Esophagus muscularis mucosa (tissue), 4 donors: ENCODE results near the gene SREK1IP1. TPM values are rescaled to one million over a fixed set of nuclear protein-coding genes. Genes with fewer than 3 reads are reported as not detected.

Experiments
- DNase-seq: peaks from one replicate; pipeline ENCODE4 v3.0.0-alpha.2; 2017; ENCODE audit errors: extremely low spot score
- H3K27ac ChIP-seq, 4 donors: fragments of 200-600 bp; sonication (generic); replicated peaks in 1 of 4; 1 replicate in 3 of 4; 2 replicates in 1 of 4; pipeline ENCODE4 v1.5.1; 2016 to 2019; ENCODE audit warnings: mild to moderate bottlenecking in 1 of 4
- H3K27me3 ChIP-seq, 4 donors: fragments of 200-600 bp; sonication (generic); one replicate each; pipeline versions ENCODE4 v1.5.1 to v1.6.0; 2016 to 2019
- H3K36me3 ChIP-seq, 4 donors: fragments of 200-600 bp; sonication (generic); one replicate each; pipeline ENCODE4 v1.5.1; 2016 to 2019
- H3K4me1 ChIP-seq, 4 donors: fragments of 200-600 bp; sonication (generic); one replicate each; pipeline ENCODE4 v1.5.1; 2016 to 2019
- H3K4me3 ChIP-seq, 4 donors: fragments of 200-600 bp; sonication (generic); 1 replicate in 2 of 4; 2 replicates in 2 of 4; pipeline ENCODE4 v1.5.1; 2016 to 2019; ENCODE audit warnings: mild to moderate bottlenecking in 4 of 4, moderate library complexity in 1 of 4
- H3K9me3 ChIP-seq, 4 donors: fragments of 200-600 bp; sonication (generic); 1 replicate in 3 of 4; 2 replicates in 1 of 4; pipeline ENCODE4 v1.5.1; 2016 to 2019
- CTCF ChIP-seq, 3 experiments: fragments of 200-600 bp in 2 of 3; fragments of 450-650 bp in 1 of 3; sonication (generic) in 2 of 3; IDR thresholded peaks; one replicate each; pipeline ENCODE4 v1.5.1; 2017 to 2019; ENCODE audit warnings: antibody characterized with exemption in 3 of 3, mild to moderate bottlenecking in 2 of 3, moderate library complexity in 1 of 3
- EP300 ChIP-seq: sonication (generic); formaldehyde crosslinking; IDR thresholded peaks from one replicate; pipeline ENCODE4 v1.6.1; 2017; ENCODE audit warnings: antibody characterized with exemption
- POLR2A ChIP-seq: fragments of 450-650 bp; IDR thresholded peaks from one replicate; pipeline ENCODE4 v1.6.1; 2017; ENCODE audit warnings: antibody characterized with exemption, moderate library complexity, mild to moderate bottlenecking, low read depth
- POLR2AphosphoS5 ChIP-seq, 2 donors: sonication (generic); formaldehyde crosslinking; IDR thresholded peaks; one replicate each; pipeline ENCODE4 v1.6.1; 2017; ENCODE audit warnings: antibody characterized with exemption in 2 of 2
- WGBS: methylation state at CpG from one replicate; pipeline ENCODE4 v1.1.5; 2018; 5-methylcytosine and 5-hydroxymethylcytosine counted together
- intact Hi-C: fragments of 100-400 bp; cut with DNase I; formaldehyde crosslinking; loops from one replicate; pipeline ENCODE4 v1.15.1; 2023
- total RNA-seq, 4 donors: library from RNA; depleted of rRNA; stranded (reverse); fragments of >200 nt; gene quantifications; one replicate each; pipeline versions ENCODE4 v1.1.0 to v1.2.1, GENCODE V29; 2016

SREK1IP1 gene
- total RNA-seq, 4 donors from 2014 or later: 10.7 to 17.4 (median 11.0) TPM

GRCh38 chr5:64693636-64694035 lies 74.9 kb downstream of the SREK1IP1 start:
- Histone ChIP-seq H3K27ac (no peak overlapping the region), H3K27me3 (peaks cover 0 to 33% (median 4%) of the 10 kb centered on the region in 4 donors), H3K9me3 (peaks cover 0 to 10% (median 3%) of the 10 kb centered on the region in 4 donors), H3K4me1 (peaks cover 7 to 15% (median 11%) of the 10 kb centered on the region in 4 donors), H3K36me3 (no peaks in the 10 kb centered on the region), H3K4me3 (no peak overlapping the region)
- intact Hi-C loops: no loop called here
- WGBS: 63% methylated on average over 2 of the region's 2 CpGs
- no peak for DNase-seq
- TF ChIP-seq EP300 (no peak), POLR2A (no peak), CTCF (IDR thresholded peaks at IDR 0.05) (no peak), POLR2AphosphoS5 (IDR thresholded peaks at IDR 0.05) (no peak)

- DNase-seq: no peak
- no peak for TF ChIP-seq POLR2AphosphoS5 (IDR thresholded peaks at IDR 0.05)
- no peak for TF ChIP-seq CTCF (IDR thresholded peaks at IDR 0.05)
- no peak for TF ChIP-seq POLR2A
- TF ChIP-seq EP300: no peak
- Histone ChIP-seq H3K27me3 (peaks cover 0 to 33% (median 4%) of the 10 kb centered on the region in 4 donors), H3K4me3 (no peak overlapping the region), H3K9me3 (peaks cover 0 to 3% (median under 1%) of the 10 kb centered on the region in 4 donors), H3K27ac (no peak overlapping the region), H3K36me3 (no peaks in the 10 kb centered on the region), H3K4me1 (peaks cover 7 to 15% (median 11%) of the 10 kb centered on the region in 4 donors)
- intact Hi-C loops: no loop called here
- 38% methylated on average over 3 of the region's 3 CpGs for WGBS
Observed at GRCh38 chr5:64691291-64691690, 77.2 kb downstream of the SREK1IP1 start.

- DNase-seq: no peak
- Histone ChIP-seq H3K4me1 (peaks cover 7 to 15% (median 11%) of the 10 kb centered on the region in 4 donors), H3K9me3 (no peaks in the 10 kb centered on the region), H3K27ac (no peak within 1 kb of the TSS), H3K27me3 (peaks cover 0 to 33% (median 4%) of the 10 kb centered on the region in 4 donors), H3K4me3 (peak within 1 kb of the TSS; percentile 24 to 42 (median 33)), H3K36me3 (no peaks in the 10 kb centered on the region)
- TF ChIP-seq EP300 (no peak), POLR2A (no peak), POLR2AphosphoS5 (IDR thresholded peaks at IDR 0.05) (no peak), CTCF (IDR thresholded peaks at IDR 0.05) (no peak)
- intact Hi-C loops: no loop called here
- under 1% methylated on average over 47 of the region's 71 CpGs for WGBS
Observed at GRCh38 chr5:64690417-64691151, 77.9 kb downstream of the SREK1IP1 start, which contains the start of gene SHISAL2B. Gene SHISAL2B, plus strand, starts transcription at chr5:64690503. Its CDS starts 121 bp downstream, at chr5:64690624.

- Histone ChIP-seq H3K4me1 (peaks cover 7 to 15% (median 11%) of the 10 kb centered on the region in 4 donors), H3K9me3 (no peaks in the 10 kb centered on the region), H3K27me3 (peaks cover 0 to 33% (median 4%) of the 10 kb centered on the region in 4 donors), H3K36me3 (no peaks in the 10 kb centered on the region), H3K27ac (no peak overlapping the region), H3K4me3 (peak overlapping the region in 3 of 4 donors; percentile 24 to 34 (median 32))
- WGBS: 2% methylated on average over 9 of the region's 9 CpGs
- no peak for DNase-seq
- TF ChIP-seq POLR2AphosphoS5 (IDR thresholded peaks at IDR 0.05) (no peak), POLR2A (no peak)
- intact Hi-C loops: no loop called here
Observed at GRCh38 chr5:64690104-64690416, 78.4 kb downstream of the SREK1IP1 start.

- DNase-seq: no peak
- no peak for TF ChIP-seq POLR2AphosphoS5 (IDR thresholded peaks at IDR 0.05)
- TF ChIP-seq EP300: no peak
- peaks cover 7 to 15% (median 11%) of the 10 kb centered on the region in 4 donors for H3K4me1 ChIP-seq
- H3K9me3 ChIP-seq: no peaks in the 10 kb centered on the region
- WGBS: 76% methylated on average over 3 of the region's 3 CpGs
- H3K27me3 ChIP-seq: peaks cover 0 to 33% (median 4%) of the 10 kb centered on the region in 4 donors
- no peaks in the 10 kb centered on the region for H3K36me3 ChIP-seq
- no peak overlapping the region for H3K4me3 ChIP-seq
- H3K27ac ChIP-seq: no peak overlapping the region
- intact Hi-C loops: no loop called here
Observed at GRCh38 chr5:64688965-64689364, 79.5 kb downstream of the SREK1IP1 start.
